AG09309 (cell line): ENCODE data around the gene OSBPL10.

Source experiments
- DNase-seq: peaks from one replicate; pipeline ENCODE4 v3.0.0-alpha.2; 2010; ENCODE audit warnings: low read depth
- H3K4me3 ChIP-seq: 2 replicates; pipeline ENCODE4 v1.5.1; 2011; ENCODE audit warnings: mild to moderate bottlenecking, low read depth, low read length, moderate library complexity; ENCODE audit not compliant: control insufficient read depth
- TF ChIP-seq, protein P1 (sequence below): IDR thresholded peaks from 2 replicates; pipeline ENCODE4 v1.5.1; 2011; ENCODE audit warnings: mild to moderate bottlenecking, low read depth, low read length, inconsistent platforms; ENCODE audit not compliant: insufficient read depth, control insufficient read depth; ENCODE audit errors: missing control alignments

Gene OSBPL10

DNA sequence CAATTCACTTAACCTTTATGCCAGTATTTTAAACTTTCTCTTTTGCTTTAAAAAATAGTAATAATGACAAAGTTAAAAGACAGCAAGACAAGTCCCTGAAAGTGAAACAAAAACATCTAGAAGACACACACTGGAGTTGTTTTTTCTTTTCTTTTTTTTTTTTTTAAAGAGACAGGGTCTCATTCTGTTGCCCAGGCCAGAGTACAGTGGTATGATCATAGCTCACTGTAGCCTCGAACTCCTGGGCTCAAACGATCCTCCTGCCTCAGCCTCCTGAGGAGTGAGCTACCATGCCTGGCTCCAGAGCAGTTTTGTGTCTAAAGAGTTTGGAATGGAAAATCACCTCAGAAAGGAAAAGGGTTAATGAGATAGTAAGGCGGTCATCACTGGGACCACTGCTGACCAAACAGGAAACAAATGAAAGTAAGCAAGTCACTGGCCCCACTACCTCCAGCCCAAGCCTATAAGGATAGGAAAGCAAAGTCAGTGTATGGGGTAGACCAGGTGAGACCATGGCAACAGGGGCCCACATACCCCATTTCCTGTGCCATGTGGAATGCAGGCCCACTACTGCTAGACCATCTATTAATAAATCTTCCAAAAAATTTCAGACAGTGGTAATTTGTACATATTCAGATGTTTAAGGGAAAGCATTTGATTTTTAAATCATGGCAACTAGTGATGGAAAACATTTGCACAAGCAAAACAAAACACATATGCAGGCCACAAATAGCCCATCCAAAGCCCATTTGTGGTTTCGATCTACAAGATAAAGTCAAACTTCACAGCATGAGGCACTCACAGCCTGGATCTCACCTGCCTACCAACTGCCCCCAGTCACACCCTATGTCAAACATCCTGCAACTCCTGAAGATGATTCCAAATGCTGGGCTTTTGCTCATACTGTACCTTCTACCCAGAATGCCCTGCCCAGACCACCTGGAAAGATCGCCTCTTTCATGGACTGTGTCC is 62.6 kb downstream of the OSBPL10 start:
- TF ChIP-seq, protein P1, sequence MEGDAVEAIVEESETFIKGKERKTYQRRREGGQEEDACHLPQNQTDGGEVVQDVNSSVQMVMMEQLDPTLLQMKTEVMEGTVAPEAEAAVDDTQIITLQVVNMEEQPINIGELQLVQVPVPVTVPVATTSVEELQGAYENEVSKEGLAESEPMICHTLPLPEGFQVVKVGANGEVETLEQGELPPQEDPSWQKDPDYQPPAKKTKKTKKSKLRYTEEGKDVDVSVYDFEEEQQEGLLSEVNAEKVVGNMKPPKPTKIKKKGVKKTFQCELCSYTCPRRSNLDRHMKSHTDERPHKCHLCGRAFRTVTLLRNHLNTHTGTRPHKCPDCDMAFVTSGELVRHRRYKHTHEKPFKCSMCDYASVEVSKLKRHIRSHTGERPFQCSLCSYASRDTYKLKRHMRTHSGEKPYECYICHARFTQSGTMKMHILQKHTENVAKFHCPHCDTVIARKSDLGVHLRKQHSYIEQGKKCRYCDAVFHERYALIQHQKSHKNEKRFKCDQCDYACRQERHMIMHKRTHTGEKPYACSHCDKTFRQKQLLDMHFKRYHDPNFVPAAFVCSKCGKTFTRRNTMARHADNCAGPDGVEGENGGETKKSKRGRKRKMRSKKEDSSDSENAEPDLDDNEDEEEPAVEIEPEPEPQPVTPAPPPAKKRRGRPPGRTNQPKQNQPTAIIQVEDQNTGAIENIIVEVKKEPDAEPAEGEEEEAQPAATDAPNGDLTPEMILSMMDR = no peak
- no peak overlapping the region for H3K4me3 ChIP-seq
- no peak for DNase-seq

DNA sequence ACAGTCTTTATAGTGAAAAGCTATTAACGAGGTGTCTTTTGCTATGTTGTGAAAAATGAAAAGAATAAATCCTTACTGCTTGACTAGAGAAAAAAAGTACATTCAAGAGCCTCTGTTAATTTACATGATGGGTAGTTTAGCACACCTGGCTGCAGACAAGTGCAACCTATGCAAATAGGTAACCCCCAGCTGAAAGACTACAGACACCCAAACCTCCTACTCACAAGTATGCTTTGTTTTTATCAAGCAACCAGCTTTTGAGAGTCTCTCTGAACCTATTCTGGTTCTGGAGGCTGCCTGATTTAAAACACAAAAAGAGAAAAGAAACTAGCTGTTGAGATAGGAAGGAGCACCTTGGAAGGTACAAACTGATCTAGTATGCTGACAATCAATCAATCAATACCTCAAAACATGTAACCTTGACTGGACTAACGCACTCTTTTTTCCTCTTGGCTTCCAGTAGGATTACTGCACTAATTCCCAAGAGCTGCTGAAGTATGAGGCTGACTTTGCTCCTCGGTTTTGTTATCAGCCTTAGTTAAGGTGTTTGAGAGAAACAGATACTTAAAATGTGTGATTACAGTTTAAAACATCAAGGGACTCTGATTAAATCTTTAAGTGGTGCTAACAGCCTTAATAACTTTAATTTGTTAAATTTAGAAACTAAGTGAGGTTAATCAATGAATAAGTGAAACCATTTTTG is 63.6 kb downstream of the OSBPL10 start:
- H3K4me3 ChIP-seq = no peak overlapping the region
- TF ChIP-seq, protein P1 = no peak

DNA sequence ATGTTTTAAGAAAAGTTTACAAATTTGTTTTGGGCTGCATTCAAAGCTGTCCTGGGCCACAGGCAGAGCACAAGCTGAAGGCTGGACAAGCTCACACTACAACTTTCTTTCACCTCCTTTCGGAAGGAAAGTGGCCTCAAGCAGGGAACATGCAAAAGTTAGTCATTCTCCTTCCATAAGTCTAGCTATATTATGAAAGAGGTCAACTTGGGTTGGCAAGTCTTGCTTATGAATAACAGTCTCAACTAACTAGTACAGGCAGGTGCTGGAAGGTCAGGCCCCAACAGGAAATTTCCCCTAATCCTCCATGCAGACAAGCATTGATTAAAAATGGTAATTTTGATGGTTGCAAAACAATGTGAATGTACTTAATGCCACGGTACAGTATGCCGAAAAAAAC is 69.4 kb downstream of the OSBPL10 start:
- no peak for DNase-seq
- H3K4me3 ChIP-seq = no peak overlapping the region
- TF ChIP-seq, protein P1 = no peak

More for the DNA sequence above, 63.6 kb downstream of the OSBPL10 start:
- DNase-seq = no peak

DNA sequence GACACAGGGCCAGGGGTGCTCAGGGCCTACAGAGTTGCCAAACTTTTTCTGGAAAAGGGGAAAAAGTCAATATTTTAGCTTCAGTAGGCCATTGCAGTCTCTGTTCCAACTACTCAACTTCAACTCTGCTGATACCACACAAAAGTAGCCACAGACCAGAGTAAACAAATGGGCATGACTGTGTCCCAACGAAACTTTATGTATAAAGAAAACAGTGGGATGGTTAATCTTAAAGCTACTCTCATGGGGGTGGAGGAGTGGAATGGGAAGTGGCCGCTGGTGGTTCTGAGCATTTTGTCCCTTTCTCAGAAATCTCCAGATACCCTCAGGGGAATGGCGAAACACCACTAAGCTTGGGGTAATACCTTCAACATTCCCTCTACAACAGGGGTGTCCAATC is 69.9 kb downstream of the OSBPL10 start:
- H3K4me3 ChIP-seq = no peak overlapping the region
- no peak for DNase-seq
- TF ChIP-seq, protein P1 = no peak

DNA sequence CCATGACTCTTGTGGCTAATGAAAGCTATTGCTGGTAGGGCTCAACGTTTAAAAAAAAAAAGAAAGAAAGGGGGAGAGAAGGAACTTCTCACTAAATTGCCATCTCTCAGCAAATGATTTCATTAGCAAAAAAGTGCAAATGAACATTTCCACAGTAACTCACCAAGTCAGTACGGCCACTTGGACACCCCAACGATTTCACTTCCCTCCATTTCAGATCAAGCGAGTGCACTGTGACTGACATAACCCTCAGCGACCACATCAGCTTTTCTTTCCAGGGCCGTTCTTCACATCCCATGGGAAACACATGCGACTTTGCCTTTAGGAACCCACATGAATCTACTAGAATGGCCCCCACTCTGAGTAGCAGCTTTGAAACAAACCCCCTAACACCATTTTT is 71.6 kb downstream of the OSBPL10 start:
- no peak for DNase-seq
- TF ChIP-seq, protein P1 = no peak
- H3K4me3 ChIP-seq = no peak overlapping the region

DNA sequence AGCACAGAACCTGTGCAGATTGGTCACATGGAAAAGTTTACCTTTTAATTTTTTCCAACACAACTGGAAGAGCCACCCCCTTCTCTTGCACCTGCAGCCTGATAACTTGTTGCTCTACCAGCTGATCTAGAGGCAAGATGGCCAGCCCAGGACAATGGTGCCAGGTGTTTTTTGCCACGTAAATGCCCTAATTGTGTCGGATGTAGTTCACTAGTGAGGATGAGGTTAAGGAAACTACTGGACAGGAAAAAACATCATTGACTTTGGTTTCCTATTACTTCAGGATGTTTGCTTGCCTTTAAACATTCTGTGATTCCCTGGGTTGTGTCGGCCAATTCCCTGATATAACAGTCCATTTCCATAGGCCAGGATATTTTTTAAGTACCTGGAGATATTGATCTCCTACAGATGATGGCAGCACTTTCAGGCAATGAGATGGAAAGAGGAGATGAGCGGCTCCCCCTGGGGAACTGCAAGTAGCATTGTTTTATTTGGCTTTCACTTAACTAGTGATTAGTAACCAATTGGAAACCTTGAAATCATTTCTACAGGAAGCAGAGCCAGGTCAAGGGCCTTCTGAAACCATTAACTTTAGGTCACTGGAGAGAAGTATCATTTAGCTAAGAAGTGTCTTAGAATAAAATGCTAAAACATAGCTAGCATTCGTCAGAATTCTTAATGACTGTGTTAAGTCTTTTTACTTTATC is 72.5 kb downstream of the OSBPL10 start:
- TF ChIP-seq, protein P1 = peak; percentile 30
- no peak for DNase-seq
- no peak overlapping the region for H3K4me3 ChIP-seq
